ENCODE measurements around the gene ERVV-1.

DNA sequence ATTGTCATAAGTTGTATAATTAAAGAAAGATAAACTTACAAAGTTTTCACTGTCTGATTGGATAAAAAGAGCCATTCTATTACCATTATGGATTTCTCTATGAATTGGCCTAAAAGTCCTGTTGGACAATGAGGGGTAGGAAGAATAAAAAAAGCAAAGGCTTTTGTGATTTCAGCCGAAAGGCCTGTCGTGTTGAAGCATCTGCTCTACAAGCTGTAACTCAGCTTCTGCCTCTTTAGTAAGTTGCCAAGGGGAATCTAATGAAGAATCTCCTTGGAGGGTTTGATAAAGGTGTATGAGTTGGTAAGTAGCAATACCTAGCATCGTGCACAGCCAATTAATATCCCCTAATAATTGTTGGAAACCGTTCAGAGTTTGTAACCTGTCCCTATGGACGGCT, 25.2 kb upstream of the ERVV-1 start:
- TF ChIP-seq, protein P1, sequence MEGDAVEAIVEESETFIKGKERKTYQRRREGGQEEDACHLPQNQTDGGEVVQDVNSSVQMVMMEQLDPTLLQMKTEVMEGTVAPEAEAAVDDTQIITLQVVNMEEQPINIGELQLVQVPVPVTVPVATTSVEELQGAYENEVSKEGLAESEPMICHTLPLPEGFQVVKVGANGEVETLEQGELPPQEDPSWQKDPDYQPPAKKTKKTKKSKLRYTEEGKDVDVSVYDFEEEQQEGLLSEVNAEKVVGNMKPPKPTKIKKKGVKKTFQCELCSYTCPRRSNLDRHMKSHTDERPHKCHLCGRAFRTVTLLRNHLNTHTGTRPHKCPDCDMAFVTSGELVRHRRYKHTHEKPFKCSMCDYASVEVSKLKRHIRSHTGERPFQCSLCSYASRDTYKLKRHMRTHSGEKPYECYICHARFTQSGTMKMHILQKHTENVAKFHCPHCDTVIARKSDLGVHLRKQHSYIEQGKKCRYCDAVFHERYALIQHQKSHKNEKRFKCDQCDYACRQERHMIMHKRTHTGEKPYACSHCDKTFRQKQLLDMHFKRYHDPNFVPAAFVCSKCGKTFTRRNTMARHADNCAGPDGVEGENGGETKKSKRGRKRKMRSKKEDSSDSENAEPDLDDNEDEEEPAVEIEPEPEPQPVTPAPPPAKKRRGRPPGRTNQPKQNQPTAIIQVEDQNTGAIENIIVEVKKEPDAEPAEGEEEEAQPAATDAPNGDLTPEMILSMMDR (IDR thresholded peaks at IDR 0.05; ENCODE audit: borderline replicate concordance, extremely low read depth, low read length, poor library complexity, severe bottlenecking) = no peak
- no peak for TF ChIP-seq EZH2 (IDR thresholded peaks at IDR 0.05; ENCODE audit: borderline replicate concordance, low read depth, low read length, severe bottlenecking)

Data from DND-41 (cell line).